Activated naive CD8-positive, alpha-beta T cell treated with anti-CD3 and anti-CD28 coated beads, Interleukin-2, amount 50 U/mL, for 24 hours (primary cell): ENCODE data around the gene DNAJA3.
"Not testable (repeated sequence)": the region's sequence is repeated elsewhere in the genome, so short reads cannot be mapped to it uniquely, and the experiment has no call there.

Experiments used
- ATAC-seq: fragments of 150-1000 bp; cut with Tn5 transposase; one replicate; pipeline ENCODE4 v1.10.0; 2021
- DNase-seq: peaks from one replicate; pipeline ENCODE4 v3.0.0; 2021
- H3K27ac Mint-ChIP-seq: one replicate; pipeline ENCODE4 v1.8.0; 2021; ENCODE audit warnings: mild to moderate bottlenecking, mixed read lengths
- H3K27me3 Mint-ChIP-seq: one replicate; pipeline ENCODE4 v1.8.0; 2021; ENCODE audit warnings: mixed read lengths
- H3K36me3 Mint-ChIP-seq: one replicate; pipeline ENCODE4 v1.8.0; 2021; ENCODE audit warnings: low read depth, mixed read lengths
- H3K4me1 Mint-ChIP-seq: one replicate; pipeline ENCODE4 v1.8.0; 2021; ENCODE audit warnings: mixed read lengths
- H3K4me3 Mint-ChIP-seq: one replicate; pipeline ENCODE4 v1.8.0; 2021; ENCODE audit warnings: mild to moderate bottlenecking, moderate library complexity, mixed read lengths
- H3K9me3 Mint-ChIP-seq: one replicate; pipeline ENCODE4 v1.8.0; 2021; ENCODE audit warnings: mixed read lengths

DNAJA3 gene

DNA sequence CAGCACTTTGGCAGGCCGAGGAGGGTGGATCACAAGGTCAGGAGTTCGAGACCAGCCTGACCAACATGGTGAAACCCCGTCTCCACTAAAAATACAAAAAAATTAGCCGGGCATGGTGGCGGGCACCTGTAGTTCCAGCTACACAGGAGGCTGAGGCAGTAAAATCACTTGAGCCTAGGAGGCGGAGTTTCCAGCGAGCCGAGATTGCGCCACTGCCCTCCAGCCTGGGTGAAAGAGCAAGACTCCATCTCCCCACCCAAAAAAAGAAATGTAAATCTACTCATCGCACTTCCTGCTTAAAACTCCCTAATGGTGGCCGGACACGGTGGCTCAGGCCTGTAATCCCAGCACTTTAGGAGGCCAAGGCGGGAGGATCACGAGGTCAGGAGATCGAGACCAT is 31.8 kb upstream of the DNAJA3 start:
- H3K36me3 Mint-ChIP-seq, ATAC-seq, H3K4me3 Mint-ChIP-seq: not testable (repeated sequence)

DNA sequence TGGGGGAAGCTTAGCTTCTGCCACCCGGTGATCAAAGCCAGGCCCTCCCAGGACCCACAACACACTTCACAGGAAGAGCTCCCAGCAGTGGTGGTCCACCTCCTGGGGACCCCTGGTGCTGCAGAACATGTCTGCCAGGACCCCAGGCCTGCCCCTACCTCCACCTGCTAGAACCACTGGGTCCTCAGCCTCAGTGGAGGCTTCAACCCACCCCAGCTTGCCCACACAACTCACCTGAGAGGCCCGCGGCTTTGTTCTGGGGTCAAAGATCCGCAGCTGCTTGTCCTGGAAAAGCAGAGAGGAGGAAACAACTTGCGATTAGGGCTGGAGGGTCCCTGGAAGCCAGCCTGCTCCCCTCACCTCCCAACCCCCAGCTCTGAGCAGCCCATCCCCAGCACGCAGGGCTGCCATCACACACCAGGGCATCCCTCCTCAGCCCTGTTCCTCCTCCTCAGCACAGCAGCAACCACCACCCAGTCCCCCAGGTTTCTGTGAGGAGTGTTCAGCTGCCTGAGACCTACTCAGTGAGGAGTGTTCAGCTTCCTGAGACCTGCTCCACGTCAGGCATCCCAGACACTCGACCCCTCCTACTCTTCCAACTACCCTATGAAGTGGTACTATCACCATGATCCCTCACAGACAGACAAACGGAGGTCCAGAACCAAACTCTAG is 30.5 kb upstream of the DNAJA3 start:
- Mint-ChIP-seq H3K4me1 (no peaks in the 10 kb centered on the region), H3K9me3 (no peaks in the 10 kb centered on the region), H3K27me3 (no peaks in the 10 kb centered on the region), H3K27ac (no peak overlapping the region), H3K36me3 (peaks cover 9% of the 10 kb centered on the region), H3K4me3 (no peak overlapping the region)
- ATAC-seq, result no peak
- DNase-seq, result no peak

More for the DNA sequence above, 31.8 kb upstream of the DNAJA3 start:
- not testable (repeated sequence) for H3K27me3 Mint-ChIP-seq, H3K27ac Mint-ChIP-seq, H3K4me1 Mint-ChIP-seq, DNase-seq, H3K9me3 Mint-ChIP-seq

DNA sequence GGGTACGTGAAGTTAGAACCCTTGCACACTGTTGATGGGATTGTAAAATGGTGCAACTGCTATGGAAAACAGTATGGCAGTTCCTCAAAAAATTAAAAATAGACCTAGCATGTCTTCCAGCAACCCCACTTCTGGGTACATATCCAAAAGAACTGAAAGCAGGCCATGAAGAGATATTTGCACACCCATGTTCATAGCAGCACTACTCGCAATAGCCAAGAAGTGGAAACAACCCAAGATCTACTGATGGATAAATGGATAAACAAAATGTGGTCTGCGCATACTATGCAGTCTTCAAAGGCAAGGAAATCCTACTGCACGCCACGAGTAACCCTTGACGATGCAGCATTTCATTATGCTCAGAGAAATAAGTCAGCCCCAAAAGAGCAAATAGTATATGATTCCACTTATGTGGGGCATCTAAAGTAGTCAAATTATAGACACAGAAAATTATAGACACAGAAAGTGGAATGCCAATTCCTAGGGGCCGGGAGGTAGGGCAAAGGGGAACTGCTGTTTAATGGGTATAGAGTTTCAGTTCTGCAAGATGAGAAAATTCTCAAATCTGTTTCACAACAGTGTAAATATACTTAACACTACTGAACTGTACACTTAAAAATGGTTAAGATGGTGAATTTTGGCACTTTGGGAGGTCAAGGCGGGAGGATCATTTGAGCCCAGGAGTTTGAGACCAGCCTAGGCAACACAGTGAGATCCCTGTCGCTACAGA is 26.5 kb upstream of the DNAJA3 start:
- DNase-seq (no peak), ATAC-seq (no peak)
- H3K9me3 Mint-ChIP-seq, result no peaks in the 10 kb centered on the region
- no peak overlapping the region for H3K27ac Mint-ChIP-seq
- peaks cover 14% of the 10 kb centered on the region for H3K36me3 Mint-ChIP-seq
- H3K4me1 Mint-ChIP-seq, result no peaks in the 10 kb centered on the region
- H3K4me3 Mint-ChIP-seq, result no peak overlapping the region
- H3K27me3 Mint-ChIP-seq, result no peaks in the 10 kb centered on the region

DNA sequence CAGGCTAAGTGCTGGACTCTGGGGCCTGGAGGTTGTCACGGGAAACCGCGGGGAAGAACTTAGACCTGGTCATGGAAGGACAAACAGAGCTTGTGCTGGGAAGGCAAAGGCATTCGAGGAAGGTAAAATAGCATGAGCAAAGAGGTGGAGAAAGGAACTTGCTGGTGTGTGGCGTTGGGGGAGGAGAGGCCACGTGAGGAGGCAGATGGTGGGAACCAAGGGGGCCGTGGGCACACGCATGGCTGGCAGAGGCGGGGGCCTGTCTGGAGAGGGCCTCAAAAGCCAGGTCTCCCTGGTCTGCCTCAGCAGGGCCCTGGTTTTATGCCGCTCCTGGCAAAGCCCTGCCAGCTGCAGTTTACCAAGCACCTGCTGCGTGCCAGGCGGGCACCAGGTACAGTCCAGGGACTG is 24.6 kb upstream of the DNAJA3 start:
- Mint-ChIP-seq H3K27ac (no peak overlapping the region), H3K4me3 (no peak overlapping the region), H3K36me3 (peaks cover 19% of the 10 kb centered on the region), H3K4me1 (no peaks in the 10 kb centered on the region), H3K9me3 (no peaks in the 10 kb centered on the region), H3K27me3 (no peaks in the 10 kb centered on the region)
- DNase-seq (no peak), ATAC-seq (no peak)

DNA sequence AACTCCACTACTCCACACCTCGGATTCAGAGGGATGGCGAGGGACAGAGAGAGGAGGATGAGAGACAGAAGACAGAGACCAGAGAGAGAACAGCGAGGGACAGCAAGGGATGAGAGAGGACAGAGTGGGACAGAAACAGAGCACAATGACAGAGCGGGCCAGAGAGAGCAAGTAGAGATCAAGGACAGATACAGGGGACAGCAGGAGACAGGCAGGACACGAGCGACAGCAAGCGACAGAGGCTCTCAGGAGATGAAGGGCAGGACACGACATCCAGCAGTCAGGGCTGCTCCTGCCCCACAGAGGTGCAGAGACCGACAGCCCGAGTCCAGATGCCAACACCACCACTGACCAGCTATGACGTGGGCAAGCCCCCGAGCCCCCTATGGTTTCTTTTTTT is 24.2 kb upstream of the DNAJA3 start:
- Mint-ChIP-seq H3K36me3 (peaks cover 19% of the 10 kb centered on the region), H3K4me1 (no peaks in the 10 kb centered on the region), H3K27ac (no peak overlapping the region), H3K27me3 (no peaks in the 10 kb centered on the region), H3K4me3 (no peak overlapping the region), H3K9me3 (no peaks in the 10 kb centered on the region)
- ATAC-seq, result no peak
- DNase-seq, result no peak

DNA sequence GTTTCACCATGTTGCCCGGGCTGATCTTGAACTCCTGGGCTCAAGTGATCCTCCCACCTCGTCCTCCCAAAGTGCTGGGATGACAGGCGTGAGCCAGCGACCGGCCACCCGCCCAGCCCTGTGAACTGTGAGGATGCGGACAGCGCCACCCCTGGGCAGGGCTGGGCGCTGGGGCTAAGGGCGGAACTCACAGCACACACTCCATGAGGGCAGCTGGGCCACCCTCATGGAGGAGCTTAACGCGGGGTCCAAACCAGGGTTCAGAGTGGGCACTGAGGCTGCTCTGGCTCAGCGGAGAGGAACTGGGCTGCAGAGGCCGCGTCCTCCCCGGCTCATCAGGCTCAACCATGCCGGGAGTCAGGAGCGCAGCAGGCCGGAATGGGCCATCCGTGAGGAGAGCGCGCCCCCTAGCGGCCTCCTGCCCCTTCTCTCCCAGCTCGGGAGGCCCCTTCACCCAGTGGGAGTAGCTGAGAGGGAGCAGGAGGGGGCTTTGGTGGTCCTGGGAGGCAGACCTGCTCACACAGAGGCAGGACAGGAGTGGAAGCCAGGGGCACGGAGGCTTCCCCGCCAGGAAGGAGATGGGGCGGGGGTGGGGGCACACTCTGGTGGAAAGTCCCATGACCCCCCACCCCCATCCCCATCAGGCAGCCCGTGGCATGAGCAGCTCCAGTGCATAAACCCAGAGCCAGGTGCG is 23.1 kb upstream of the DNAJA3 start:
- DNase-seq (peak; percentile 81), ATAC-seq (peak; percentile 75)
- Mint-ChIP-seq H3K27ac (no peak overlapping the region), H3K4me1 (no peaks in the 10 kb centered on the region), H3K4me3 (no peak overlapping the region), H3K27me3 (no peaks in the 10 kb centered on the region), H3K9me3 (no peaks in the 10 kb centered on the region), H3K36me3 (peaks cover 19% of the 10 kb centered on the region)

DNA sequence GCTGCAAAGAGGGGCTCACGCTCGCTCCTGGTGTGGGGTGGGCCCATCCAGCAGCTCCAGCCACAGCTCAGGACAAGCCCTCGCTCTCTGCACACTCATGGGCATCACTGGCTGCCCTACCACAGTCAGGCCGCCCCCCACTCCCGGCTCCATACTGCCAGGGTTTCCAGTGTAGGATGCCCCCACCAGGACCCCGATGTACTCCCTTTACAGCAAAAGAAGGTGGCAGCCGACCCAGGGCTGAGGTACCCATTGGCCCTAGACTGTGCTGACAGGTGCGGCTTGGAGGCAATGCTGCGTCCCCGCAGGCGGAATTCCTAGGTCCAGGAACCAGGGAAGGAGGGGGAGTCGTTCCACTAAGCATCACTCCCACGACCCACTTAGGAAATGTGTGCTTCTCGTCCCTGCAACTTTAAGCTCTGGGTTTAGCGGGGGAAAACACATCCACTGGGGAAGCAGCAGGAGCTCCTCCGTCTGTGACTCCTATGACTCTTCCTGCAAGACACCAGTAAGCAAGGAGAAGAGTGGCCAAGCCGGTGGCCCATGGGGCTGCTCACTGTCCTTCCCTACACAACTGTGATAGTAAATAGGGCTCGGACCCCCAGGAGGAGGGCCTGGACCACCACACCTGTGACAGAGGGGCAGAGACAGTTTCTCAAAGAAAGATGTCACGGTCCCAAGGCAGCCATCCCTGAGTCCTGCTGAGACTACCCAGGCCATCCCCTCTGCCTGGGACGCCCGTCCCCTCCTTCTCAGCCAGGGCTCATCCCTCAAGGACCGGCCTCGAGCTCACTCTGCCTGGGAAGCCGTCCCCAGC is 22.3 kb upstream of the DNAJA3 start:
- H3K4me1 Mint-ChIP-seq, result no peaks in the 10 kb centered on the region
- peaks cover 19% of the 10 kb centered on the region for H3K36me3 Mint-ChIP-seq
- H3K27ac Mint-ChIP-seq, result no peak overlapping the region
- H3K4me3 Mint-ChIP-seq, result no peak overlapping the region
- no peaks in the 10 kb centered on the region for H3K9me3 Mint-ChIP-seq
- no peak for DNase-seq
- no peaks in the 10 kb centered on the region for H3K27me3 Mint-ChIP-seq
- ATAC-seq, result no peak

DNA sequence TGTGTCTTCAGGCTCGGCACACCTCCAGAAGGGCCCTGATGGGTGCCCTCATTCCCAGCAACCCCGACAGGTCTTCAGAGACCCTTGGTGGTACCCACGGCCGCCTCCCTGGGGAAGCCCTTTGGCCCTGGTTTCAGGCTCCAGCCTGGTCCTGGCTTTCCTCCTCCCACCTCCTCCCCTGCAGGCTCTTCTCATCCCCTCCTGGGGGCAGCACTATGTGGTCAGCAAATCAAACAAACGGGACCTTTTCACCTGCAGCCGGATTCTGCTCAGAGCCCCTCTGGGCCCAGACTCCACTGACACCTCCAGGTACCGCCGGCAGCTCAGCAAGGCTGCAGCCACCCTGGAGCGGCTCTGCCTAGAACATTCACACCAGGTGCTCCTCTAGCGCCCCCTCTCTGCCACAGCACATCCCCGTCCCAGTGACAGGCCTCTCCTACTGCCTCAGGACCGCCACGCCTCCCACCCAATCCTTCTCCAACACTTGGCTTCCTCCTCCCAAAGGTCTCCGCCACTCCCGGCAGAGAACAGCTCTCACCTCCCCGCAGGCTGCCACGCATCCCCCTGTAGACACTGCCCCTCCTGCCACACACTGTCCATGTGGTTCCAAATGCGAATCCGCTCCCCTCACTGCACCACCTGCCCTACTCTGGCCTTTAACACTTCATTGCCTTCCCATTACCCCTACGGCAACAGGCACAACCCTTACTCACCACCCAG is 21.3 kb upstream of the DNAJA3 start:
- Mint-ChIP-seq H3K36me3 (peaks cover 19% of the 10 kb centered on the region), H3K4me1 (no peaks in the 10 kb centered on the region), H3K4me3 (no peak overlapping the region), H3K9me3 (no peaks in the 10 kb centered on the region), H3K27ac (no peak overlapping the region), H3K27me3 (no peaks in the 10 kb centered on the region)
- peak; percentile 30 for ATAC-seq
- DNase-seq, result peak; percentile 55

DNA sequence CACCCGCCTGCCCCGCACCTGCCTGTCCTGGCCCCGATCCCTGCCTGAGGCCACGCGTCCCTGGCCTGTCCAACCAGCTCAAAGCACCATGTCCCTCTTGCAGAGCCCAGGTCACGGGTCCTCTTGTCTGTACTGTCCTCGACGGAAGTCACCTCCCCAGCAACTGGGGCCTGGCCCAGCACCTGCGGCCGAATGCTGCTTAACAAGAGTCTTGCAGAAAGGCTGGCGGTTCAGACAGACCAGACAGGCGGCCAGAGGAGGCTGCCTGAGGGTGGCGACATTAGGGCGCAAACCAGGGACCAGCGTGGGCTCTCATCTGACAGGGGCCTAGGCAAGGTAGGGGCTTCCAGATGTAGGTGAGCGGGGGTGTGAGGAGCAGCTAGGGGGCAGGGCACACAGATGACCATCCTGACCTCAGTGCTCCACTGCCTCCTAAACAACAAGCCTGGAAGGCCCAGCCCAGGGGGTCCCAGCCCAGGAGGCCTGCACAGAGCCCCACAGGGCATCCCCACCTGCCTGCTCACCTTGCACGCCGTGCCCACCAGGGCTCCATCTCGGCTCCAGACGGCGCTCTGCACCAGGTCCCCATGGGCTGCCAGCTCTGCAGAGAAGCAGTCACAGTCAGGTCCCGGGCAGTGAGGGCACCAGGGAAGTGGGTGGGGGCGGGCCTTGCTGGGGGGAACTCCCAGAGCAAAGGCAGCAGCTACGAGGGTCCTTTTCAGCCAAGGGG is 20.5 kb upstream of the DNAJA3 start:
- Mint-ChIP-seq H3K27me3 (no peaks in the 10 kb centered on the region), H3K27ac (no peak overlapping the region), H3K4me3 (no peak overlapping the region), H3K36me3 (peaks cover 17% of the 10 kb centered on the region), H3K9me3 (no peaks in the 10 kb centered on the region), H3K4me1 (no peaks in the 10 kb centered on the region)
- ATAC-seq (peak; percentile 4), DNase-seq (no peak)

DNA sequence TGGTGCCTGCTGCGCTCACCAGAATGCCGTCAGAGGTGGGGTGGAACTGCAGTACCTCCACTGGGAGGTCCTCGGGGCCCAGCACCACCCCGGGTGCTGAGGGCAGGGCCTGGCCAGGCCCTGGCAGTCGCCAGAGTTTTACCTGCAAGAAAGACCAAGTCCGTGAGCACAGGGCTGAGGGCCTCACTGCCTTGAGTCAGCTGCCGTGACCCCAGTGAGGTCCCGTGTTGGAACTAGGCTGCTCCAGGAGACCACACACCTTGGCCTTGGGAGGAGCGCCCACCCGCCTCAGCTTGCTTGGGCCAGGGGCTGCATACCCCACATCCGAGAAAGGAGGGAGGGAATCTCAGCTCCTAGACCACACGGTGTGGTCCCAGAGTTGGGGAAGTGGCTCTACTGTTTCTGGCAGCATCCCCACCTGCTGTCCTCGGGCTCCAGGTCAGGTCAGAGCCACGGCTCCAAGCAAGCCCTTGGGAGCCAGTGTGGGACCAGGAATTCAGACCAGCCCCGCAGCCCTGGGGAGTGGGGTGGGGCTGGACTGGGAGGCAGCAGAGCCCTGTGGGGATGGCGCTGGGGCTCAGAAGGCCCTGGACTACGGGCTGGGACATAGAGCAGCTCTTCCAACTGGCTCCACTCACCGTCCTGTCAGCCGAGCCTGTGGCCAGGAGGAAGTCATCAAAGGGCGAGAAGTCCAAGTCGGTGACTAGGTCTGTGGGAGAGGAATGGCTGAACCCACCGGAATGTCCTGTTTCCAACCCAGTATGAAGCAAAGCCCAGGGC is 17.9 kb upstream of the DNAJA3 start:
- Mint-ChIP-seq H3K27ac (no peak overlapping the region), H3K36me3 (peaks cover 24% of the 10 kb centered on the region), H3K9me3 (no peaks in the 10 kb centered on the region), H3K4me1 (peaks cover 4% of the 10 kb centered on the region), H3K27me3 (no peaks in the 10 kb centered on the region), H3K4me3 (no peak overlapping the region)
- no peak for ATAC-seq
- DNase-seq, result no peak

DNA sequence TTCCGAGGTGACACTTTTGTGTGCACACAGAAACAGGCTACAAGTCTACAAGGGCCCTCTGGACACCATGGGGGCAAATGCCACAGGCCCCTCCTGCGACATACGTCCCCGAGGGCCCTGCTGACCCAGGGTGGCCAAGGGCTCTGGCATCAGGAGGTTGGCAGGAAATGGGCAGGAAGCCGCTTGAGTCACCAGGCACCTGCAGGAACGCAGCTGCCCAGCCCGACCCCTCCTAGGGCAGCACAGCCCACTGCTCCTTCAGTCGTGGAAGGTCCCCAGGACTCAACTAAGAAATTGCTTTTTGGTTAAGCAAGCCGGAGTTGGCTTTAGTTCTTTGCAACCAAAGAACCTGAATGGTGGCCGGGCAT is 17.4 kb upstream of the DNAJA3 start:
- DNase-seq, result no peak
- Mint-ChIP-seq H3K36me3 (peaks cover 24% of the 10 kb centered on the region), H3K4me3 (no peak overlapping the region)

DNA sequence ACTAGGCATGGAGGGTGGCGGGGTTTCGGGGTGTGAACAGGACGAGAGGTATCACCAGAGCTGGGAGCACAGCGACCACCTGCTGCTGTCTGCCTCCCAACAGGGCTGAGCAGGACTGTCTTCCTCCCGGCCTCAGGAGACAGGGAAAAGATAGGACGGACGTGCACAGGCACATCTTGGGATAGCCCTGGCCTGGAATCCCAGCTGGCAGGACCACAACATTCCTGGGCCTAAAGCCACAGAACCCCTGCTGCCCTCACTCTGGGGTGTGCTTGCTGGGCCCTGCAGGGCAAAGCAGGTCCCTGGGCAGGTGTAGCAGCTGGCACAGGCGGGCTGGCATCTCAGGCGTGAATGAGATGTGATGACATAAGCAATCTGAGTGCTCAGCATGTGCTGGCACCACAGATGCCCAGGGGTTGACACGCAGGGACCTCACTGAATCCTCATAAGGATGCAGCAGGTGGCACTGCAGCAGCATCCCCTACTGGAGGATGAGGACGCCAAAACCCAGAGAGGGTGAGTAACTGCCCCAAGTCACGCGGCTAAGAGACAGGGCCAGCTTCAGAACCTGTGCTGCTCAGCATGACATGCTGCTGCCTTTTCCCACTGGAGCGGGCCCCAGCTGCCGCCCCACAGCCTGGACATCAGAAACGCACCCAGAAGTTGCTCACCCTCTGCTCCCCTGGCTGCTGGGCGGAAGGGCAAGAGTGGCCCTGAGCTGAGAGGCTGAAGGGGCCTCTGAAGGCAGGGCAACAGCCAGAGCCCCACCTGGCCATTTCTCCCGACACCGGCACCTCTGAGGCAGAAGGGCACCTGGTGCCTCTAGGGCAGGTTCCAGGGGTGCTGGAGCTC is 16.4 kb upstream of the DNAJA3 start:
- no peak overlapping the region for H3K4me3 Mint-ChIP-seq
- peaks cover 28% of the 10 kb centered on the region for H3K36me3 Mint-ChIP-seq
- H3K27me3 Mint-ChIP-seq, result no peaks in the 10 kb centered on the region
- no peak for ATAC-seq
- peaks cover 17% of the 10 kb centered on the region for H3K4me1 Mint-ChIP-seq
- H3K27ac Mint-ChIP-seq, result no peak overlapping the region
- DNase-seq, result no peak
- H3K9me3 Mint-ChIP-seq, result no peaks in the 10 kb centered on the region

More for the DNA sequence above, 17.4 kb upstream of the DNAJA3 start:
- Mint-ChIP-seq H3K27ac (no peak overlapping the region), H3K9me3 (no peaks in the 10 kb centered on the region), H3K27me3 (no peaks in the 10 kb centered on the region), H3K4me1 (peaks cover 9% of the 10 kb centered on the region)
- ATAC-seq, result no peak
